ENCODE data around the gene IL4I1. TPM values are rescaled to one million over a fixed set of nuclear protein-coding genes. Genes with fewer than 3 reads are reported as not detected.
"Not testable (repeated sequence)": the region's sequence is repeated elsewhere in the genome, so short reads cannot be mapped to it uniquely, and the experiment has no call there.

The IL4I1 gene
- 0.81 TPM for total RNA-seq

GRCh38 chr19:49896863-49897621 lies at the start of gene IL4I1:
TSS of gene IL4I1 (minus strand) at chr19:49896887. CDS start at chr19:49896160, 727 bp downstream.
- DNase-seq (ENCODE audit: low spot score) = no peak

GRCh38 chr19:49946415-49946814 lies 49.7 kb upstream of the IL4I1 start:
- DNase-seq (ENCODE audit: low spot score) = no peak

- not testable (repeated sequence) for DNase-seq (ENCODE audit: low spot score)
Measured at GRCh38 chr19:49944567-49944966, 47.9 kb upstream of the IL4I1 start.

GRCh38 chr19:49940482-49940791 lies 43.8 kb upstream of the IL4I1 start:
- no peak for DNase-seq (ENCODE audit: low spot score)

- DNase-seq (ENCODE audit: low spot score) = no peak
Measured at GRCh38 chr19:49939721-49940481, 43.2 kb upstream of the IL4I1 start.

GRCh38 chr19:49938662-49939061 lies 42.0 kb upstream of the IL4I1 start:
- DNase-seq (ENCODE audit: low spot score) = no peak

- peak; percentile 75 for DNase-seq (ENCODE audit: low spot score)
Measured at GRCh38 chr19:49937750-49938381, 41.2 kb upstream of the IL4I1 start.

GRCh38 chr19:49936549-49936948 lies 39.9 kb upstream of the IL4I1 start:
- no peak for DNase-seq (ENCODE audit: low spot score)

GRCh38 chr19:49933643-49934042 lies 37.0 kb upstream of the IL4I1 start:
- no peak for DNase-seq (ENCODE audit: low spot score)

GRCh38 chr19:49932731-49933131 lies 36.0 kb upstream of the IL4I1 start:
- DNase-seq (ENCODE audit: low spot score) = no peak

GRCh38 chr19:49932041-49932451 lies 35.4 kb upstream of the IL4I1 start:
- no peak for DNase-seq (ENCODE audit: low spot score)

- DNase-seq (ENCODE audit: low spot score) = no peak
Measured at GRCh38 chr19:49931293-49932040, 34.8 kb upstream of the IL4I1 start.

- DNase-seq (ENCODE audit: low spot score) = no peak
Measured at GRCh38 chr19:49930483-49931011, 33.9 kb upstream of the IL4I1 start.

GRCh38 chr19:49929611-49930482 lies 33.2 kb upstream of the IL4I1 start:
- peak; percentile 92 for DNase-seq (ENCODE audit: low spot score)

GRCh38 chr19:49929121-49929610 lies 32.5 kb upstream of the IL4I1 start, which contains the start of the genes ATF5 and NUP62:
TSS of gene ATF5 (plus strand) at chr19:49929205. CDS start at chr19:49930851, 1,646 bp downstream.
TSS of gene NUP62 (minus strand) at chr19:49929504. CDS start at chr19:49909807, 19,697 bp downstream.
- peak; percentile 90 for DNase-seq (ENCODE audit: low spot score)

GRCh38 chr19:49927526-49928264 lies 31.0 kb upstream of the IL4I1 start:
- DNase-seq (ENCODE audit: low spot score) = no peak

GRCh38 chr19:49926515-49926914 lies 29.8 kb upstream of the IL4I1 start:
- no peak for DNase-seq (ENCODE audit: low spot score)

- DNase-seq (ENCODE audit: low spot score) = no peak
Measured at GRCh38 chr19:49925486-49925885, 28.8 kb upstream of the IL4I1 start.

- DNase-seq (ENCODE audit: low spot score) = not testable (repeated sequence)
Measured at GRCh38 chr19:49924881-49925210, 28.2 kb upstream of the IL4I1 start.
